ENCODE results near the gene TMEM222. TPM values are rescaled to one million over a fixed set of nuclear protein-coding genes. Genes with fewer than 3 reads are reported as not detected.

Gene TMEM222
- total RNA-seq, 1 experiment from 2014 or later: 38.3 TPM

GRCh38 chr1:27355683-27356082 is 33.7 kb downstream of the TMEM222 start:
- intact Hi-C loops (cut with micrococcal nuclease): no loop called here

DNA sequence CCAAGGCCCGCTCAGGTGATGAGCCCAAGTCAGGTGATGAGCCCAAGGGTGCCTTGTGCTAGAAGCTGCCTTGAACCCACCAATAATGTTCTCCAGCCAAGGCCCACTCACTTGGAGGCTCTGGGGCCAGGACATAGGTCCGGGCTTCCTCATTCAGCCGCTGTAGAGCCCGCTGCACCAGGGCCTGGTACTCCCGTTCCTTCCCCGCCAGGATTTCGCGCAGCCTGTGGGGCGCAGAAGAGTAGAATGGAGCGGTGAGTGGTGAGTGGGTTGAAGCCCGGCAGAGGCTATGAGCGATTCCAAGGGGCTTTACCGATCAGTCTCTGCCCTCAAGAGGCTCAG is 34.3 kb downstream of the TMEM222 start:
- TF ChIP-seq, protein P1, sequence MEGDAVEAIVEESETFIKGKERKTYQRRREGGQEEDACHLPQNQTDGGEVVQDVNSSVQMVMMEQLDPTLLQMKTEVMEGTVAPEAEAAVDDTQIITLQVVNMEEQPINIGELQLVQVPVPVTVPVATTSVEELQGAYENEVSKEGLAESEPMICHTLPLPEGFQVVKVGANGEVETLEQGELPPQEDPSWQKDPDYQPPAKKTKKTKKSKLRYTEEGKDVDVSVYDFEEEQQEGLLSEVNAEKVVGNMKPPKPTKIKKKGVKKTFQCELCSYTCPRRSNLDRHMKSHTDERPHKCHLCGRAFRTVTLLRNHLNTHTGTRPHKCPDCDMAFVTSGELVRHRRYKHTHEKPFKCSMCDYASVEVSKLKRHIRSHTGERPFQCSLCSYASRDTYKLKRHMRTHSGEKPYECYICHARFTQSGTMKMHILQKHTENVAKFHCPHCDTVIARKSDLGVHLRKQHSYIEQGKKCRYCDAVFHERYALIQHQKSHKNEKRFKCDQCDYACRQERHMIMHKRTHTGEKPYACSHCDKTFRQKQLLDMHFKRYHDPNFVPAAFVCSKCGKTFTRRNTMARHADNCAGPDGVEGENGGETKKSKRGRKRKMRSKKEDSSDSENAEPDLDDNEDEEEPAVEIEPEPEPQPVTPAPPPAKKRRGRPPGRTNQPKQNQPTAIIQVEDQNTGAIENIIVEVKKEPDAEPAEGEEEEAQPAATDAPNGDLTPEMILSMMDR (IDR thresholded peaks at IDR 0.05; ENCODE audit: unreplicated experiment): no peak

More at GRCh38 chr1:27355683-27356082, 33.7 kb downstream of the TMEM222 start:
- ChIA-PET CTCF (interaction anchor here (2.2 to 4.1 kb wide), 4 partner anchors 10 to 55 kb away, joined by 9 to 45 read pairs (median 30); partner anchors contain the start of genes MAP3K6 and SYTL1), POLR2A (interaction anchor here (1.2 to 4.2 kb wide), 4 partner anchors 9 to 34 kb away, joined by 3 to 24 read pairs (median 10); partner anchors contain the start of genes MAP3K6 and SYTL1)
- no peak for DNase-seq (ENCODE audit: unreplicated experiment)
- peaks cover 81% of the 10 kb centered on the region for H3K36me3 Mint-ChIP-seq (ENCODE audit: insufficient read depth, unreplicated experiment)
- TF ChIP-seq, protein P1 (IDR thresholded peaks at IDR 0.05; ENCODE audit: unreplicated experiment): no peak
- H3K9me3 Mint-ChIP-seq (ENCODE audit: unreplicated experiment): no peaks in the 10 kb centered on the region
- no peaks in the 10 kb centered on the region for H3K27me3 Mint-ChIP-seq (ENCODE audit: insufficient read depth, unreplicated experiment)
- H3K27ac Mint-ChIP-seq (ENCODE audit: low read depth, unreplicated experiment): no peak overlapping the region
- no TSS peak for BruUV-seq (replicated peaks)
- H3K4me3 Mint-ChIP-seq (ENCODE audit: unreplicated experiment): no peak overlapping the region
- H3K4me1 Mint-ChIP-seq (ENCODE audit: insufficient read depth, unreplicated experiment): peaks cover 4% of the 10 kb centered on the region

GRCh38 chr1:27356619-27357280 is 34.8 kb downstream of the TMEM222 start:
- Mint-ChIP-seq H3K9me3 (ENCODE audit: unreplicated experiment) (no peaks in the 10 kb centered on the region), H3K36me3 (ENCODE audit: insufficient read depth, unreplicated experiment) (peaks cover 76% of the 10 kb centered on the region), H3K4me3 (ENCODE audit: unreplicated experiment) (no peak overlapping the region), H3K4me1 (ENCODE audit: insufficient read depth, unreplicated experiment) (peaks cover 4% of the 10 kb centered on the region), H3K27ac (ENCODE audit: low read depth, unreplicated experiment) (no peak overlapping the region), H3K27me3 (ENCODE audit: insufficient read depth, unreplicated experiment) (no peaks in the 10 kb centered on the region)
- CTCF ChIA-PET: interaction anchor here (0.5 to 4.1 kb wide), 21 partner anchors 8 to 509 kb away, joined by 3 to 45 read pairs (median 4); partner anchors contain the start of genes CD164L2, MAP3K6 and SYTL1
- no TSS peak for BruUV-seq (replicated peaks)
- intact Hi-C loops (cut with micrococcal nuclease): no loop called here
- POLR2A ChIA-PET: interaction anchor here (0.7 to 3.6 kb wide), 4 partner anchors 10 to 42 kb away, joined by 3 to 15 read pairs (median 4); partner anchors contain the start of gene SYTL1
- DNase-seq (ENCODE audit: unreplicated experiment): no peak
- TF ChIP-seq, protein P1 (IDR thresholded peaks at IDR 0.05; ENCODE audit: unreplicated experiment): no peak

More for the DNA sequence above, 34.3 kb downstream of the TMEM222 start:
- no TSS peak for BruUV-seq (replicated peaks)
- ChIA-PET POLR2A (interaction anchor here (1.2 to 4.2 kb wide), 4 partner anchors 9 to 34 kb away, joined by 3 to 24 read pairs (median 10); partner anchors contain the start of genes MAP3K6 and SYTL1), CTCF (interaction anchor here (0.8 to 4.1 kb wide), 8 partner anchors 10 to 305 kb away, joined by 3 to 45 read pairs (median 13); partner anchors contain the start of genes MAP3K6 and SYTL1)
- H3K27ac Mint-ChIP-seq (ENCODE audit: low read depth, unreplicated experiment): no peak overlapping the region
- H3K36me3 Mint-ChIP-seq (ENCODE audit: insufficient read depth, unreplicated experiment): peaks cover 80% of the 10 kb centered on the region
- peaks cover 4% of the 10 kb centered on the region for H3K4me1 Mint-ChIP-seq (ENCODE audit: insufficient read depth, unreplicated experiment)
- intact Hi-C loops (cut with micrococcal nuclease): no loop called here
- H3K9me3 Mint-ChIP-seq (ENCODE audit: unreplicated experiment): no peaks in the 10 kb centered on the region
- H3K27me3 Mint-ChIP-seq (ENCODE audit: insufficient read depth, unreplicated experiment): no peaks in the 10 kb centered on the region
- no peak overlapping the region for H3K4me3 Mint-ChIP-seq (ENCODE audit: unreplicated experiment)
- DNase-seq (ENCODE audit: unreplicated experiment): no peak

GRCh38 chr1:27357281-27358037 is 35.5 kb downstream of the TMEM222 start:
- H3K9me3 Mint-ChIP-seq (ENCODE audit: unreplicated experiment): no peaks in the 10 kb centered on the region
- intact Hi-C loops (cut with micrococcal nuclease): no loop called here
- POLR2A ChIA-PET: interaction anchor here (0.7 to 3.6 kb wide), 2 partner anchors 15 to 43 kb away, joined by 4 to 15 read pairs; partner anchors contain the start of gene SYTL1
- H3K27ac Mint-ChIP-seq (ENCODE audit: low read depth, unreplicated experiment): no peak overlapping the region
- no peak overlapping the region for H3K4me3 Mint-ChIP-seq (ENCODE audit: unreplicated experiment)
- H3K36me3 Mint-ChIP-seq (ENCODE audit: insufficient read depth, unreplicated experiment): peaks cover 69% of the 10 kb centered on the region
- no TSS peak for BruUV-seq (replicated peaks)
- TF ChIP-seq, protein P1 (IDR thresholded peaks at IDR 0.05; ENCODE audit: unreplicated experiment): peak; percentile 95
- CTCF ChIA-PET: interaction anchor here (0.5 to 4.1 kb wide), 22 partner anchors 9 to 510 kb away, joined by 3 to 45 read pairs (median 4); partner anchors contain the start of genes CD164L2, MAP3K6 and SYTL1
- peaks cover 4% of the 10 kb centered on the region for H3K4me1 Mint-ChIP-seq (ENCODE audit: insufficient read depth, unreplicated experiment)
- DNase-seq (ENCODE audit: unreplicated experiment): peak; percentile 50
- no peaks in the 10 kb centered on the region for H3K27me3 Mint-ChIP-seq (ENCODE audit: insufficient read depth, unreplicated experiment)
